ENCODE measurements around the gene FYN.

DNA sequence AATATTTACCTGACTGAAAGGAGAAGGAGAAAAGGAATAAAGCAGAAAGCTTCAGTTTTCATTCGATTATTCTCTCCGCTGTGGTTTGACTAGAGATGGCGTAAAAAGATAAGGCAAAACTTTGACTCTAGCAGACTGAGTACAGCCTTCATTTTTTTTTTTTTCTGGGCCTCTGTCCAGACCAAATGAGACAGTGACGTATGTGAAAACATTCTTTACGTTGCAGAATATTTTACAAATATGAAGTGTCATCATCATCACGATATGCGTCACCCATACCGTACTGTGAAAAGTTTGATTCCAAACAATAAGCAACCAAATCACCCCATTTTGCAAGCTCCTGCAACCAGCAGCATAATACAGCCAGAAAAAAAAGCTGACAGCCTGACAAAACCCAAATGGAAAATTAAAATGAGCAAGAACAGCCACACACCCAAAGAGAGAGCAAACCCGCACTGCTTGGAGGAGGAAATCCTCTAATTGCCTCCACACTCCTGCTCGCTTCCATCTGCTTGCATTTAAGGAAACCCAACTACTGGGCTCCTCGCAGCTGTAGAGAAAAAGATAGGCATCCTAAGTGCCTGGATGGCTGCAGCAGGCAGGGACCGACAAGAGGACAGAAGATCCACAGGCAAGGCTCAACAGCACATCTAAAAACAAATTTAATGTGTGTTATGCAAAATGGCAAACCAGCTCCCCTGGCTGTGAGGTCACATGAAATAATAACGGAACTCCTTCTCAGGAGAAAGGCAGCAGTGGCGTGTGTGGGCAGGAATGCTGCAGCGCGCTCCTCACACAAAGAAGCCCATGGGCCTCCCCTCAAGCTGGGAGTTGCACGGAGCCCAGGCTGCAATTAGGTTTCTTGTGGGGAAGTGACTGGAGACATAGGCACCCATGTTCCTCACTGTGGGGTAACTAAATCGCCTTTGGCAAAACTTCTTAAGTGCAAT is 113.1 kb downstream of the FYN start:
- TF ChIP-seq EZH2 (IDR thresholded peaks at IDR 0.05; ENCODE audit: insufficient read depth, poor library complexity, severe bottlenecking) (no peak), EZH2phosphoT487 (IDR thresholded peaks at IDR 0.05; ENCODE audit: insufficient read depth, low read depth) (no peak)
